ENCODE measurements around the gene HCRTR1.
"Not testable (repeated sequence)": the region's sequence is repeated elsewhere in the genome, so short reads cannot be mapped to it uniquely, and the experiment has no call there.

Gene HCRTR1

DNA sequence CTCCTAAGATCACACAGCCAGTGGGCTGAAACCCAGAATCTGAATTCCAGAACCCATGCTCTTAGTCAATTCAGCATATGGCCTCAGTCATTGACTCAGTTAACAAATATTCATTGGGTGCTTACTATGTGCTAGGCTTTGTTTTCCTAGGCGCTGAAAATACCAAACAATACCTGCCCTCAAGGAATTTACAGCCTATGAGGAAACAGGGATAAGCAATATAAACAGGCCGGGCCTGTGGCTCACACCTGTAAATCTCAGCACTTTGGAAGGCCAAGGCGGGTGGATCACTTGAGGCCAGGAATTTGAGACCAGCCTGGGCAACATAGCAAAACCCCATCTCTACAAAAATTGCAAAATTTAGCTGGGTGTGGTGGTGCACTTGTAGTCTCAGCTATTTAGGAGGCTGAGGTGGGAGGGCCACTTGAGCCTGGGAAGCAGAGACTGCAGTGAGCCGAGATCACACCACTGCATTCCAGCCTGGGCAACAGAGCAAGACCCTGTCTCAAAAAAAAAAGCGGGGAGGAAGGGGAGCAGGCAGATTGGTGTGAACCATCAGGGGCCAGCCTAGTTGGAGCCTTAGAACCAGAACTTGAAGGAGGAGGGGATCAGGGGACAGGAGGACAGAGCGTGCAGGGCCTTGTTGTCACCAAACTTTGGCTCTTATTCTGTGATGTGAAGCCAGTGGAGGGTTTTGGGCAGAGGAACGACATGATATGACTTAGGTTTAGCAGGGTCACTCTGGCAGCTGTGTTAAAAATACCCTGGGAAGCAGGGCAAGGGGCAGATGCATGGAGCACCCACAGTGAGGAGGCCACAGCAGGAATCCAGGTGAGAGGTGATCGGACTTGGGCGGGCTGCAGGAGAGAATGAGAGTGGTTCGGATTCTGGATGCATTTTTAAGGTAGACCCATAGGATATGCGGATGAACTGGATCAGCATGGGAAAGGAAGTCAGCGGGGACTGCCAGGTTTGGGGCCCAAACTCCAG lies 35.4 kb upstream of the HCRTR1 start:
- DNase-seq (ENCODE audit: low spot score), result no peak

- DNase-seq (ENCODE audit: low spot score), result no peak
Observed at GRCh38 chr1:31583082-31583994, 34.2 kb upstream of the HCRTR1 start.

DNA sequence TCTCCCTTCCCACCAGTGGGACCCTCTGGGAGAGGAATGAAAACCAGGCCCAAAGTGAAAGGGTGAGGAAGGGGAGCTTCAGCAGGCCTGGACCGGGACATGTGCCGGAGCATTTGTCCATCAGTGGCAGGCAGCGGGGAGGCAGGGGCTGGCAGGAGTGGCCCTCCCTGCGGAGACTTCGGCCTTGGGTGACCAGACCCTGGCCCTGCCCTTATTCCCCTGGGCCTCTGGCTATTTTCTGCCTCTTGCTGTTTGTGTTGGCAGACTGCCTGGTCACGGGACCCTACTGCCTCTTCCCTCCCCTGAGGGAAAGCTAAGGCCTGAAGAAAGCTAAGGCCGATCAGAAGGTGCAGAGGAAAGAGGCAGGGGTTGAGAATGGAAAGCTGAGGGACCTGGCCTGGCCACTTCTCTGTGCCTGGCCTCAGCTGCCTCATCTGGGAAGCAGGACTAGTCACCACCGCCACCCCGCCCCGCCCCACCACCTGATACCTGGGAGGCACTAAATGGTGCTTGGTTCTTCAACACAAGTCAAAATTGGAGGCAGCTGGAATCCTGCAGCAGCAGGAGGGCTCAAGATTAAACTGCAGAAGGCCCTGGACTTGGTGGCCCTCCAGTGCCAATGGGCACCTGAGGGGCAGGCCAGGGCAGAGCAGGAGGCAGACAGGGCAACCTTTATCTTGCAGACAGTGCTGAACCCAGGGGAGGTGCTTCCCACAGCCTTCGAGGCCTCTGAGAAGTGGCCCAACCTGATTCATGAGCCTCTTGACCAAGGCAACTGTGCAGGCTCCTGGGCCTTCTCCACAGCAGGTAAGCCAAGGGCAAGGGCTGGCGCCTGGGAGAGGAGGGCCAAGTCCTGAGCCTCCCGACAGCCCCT lies 33.3 kb upstream of the HCRTR1 start:
- no peak for DNase-seq (ENCODE audit: low spot score)

DNA sequence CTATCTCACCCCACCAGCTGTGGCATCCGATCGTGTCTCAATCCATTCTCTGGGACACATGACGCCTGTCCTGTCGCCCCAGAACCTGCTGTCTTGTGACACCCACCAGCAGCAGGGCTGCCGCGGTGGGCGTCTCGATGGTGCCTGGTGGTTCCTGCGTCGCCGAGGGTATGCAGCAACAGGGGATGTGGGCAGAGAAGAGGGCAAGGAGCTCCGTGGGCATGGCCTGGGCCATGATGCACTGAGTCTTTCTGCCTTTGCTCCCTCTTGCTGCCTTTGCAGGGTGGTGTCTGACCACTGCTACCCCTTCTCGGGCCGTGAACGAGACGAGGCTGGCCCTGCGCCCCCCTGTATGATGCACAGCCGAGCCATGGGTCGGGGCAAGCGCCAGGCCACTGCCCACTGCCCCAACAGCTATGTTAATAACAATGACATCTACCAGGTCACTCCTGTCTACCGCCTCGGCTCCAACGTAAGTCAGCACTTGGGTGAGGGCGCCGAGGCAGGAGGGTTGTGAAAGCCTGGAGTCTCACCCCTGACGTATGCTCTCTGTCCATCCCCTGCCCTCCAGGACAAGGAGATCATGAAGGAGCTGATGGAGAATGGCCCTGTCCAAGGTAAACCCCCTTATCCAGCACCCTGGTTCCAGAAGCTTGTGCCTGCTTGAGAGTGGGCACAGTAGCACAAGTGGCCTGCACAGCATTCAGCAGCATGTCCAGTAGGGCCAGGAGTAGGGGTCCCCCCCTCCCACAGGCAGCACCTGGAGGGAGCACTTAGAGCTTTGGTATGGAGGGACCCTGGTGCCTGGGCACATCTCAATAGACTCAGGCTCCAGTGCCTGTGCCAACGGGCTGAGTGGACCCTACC lies 32.4 kb upstream of the HCRTR1 start:
- DNase-seq (ENCODE audit: low spot score), result no peak

- DNase-seq (ENCODE audit: low spot score), result no peak
Observed at GRCh38 chr1:31585736-31586365, 31.6 kb upstream of the HCRTR1 start.

GRCh38 chr1:31586376-31587327 lies 30.8 kb upstream of the HCRTR1 start:
- no peak for DNase-seq (ENCODE audit: low spot score)

DNA sequence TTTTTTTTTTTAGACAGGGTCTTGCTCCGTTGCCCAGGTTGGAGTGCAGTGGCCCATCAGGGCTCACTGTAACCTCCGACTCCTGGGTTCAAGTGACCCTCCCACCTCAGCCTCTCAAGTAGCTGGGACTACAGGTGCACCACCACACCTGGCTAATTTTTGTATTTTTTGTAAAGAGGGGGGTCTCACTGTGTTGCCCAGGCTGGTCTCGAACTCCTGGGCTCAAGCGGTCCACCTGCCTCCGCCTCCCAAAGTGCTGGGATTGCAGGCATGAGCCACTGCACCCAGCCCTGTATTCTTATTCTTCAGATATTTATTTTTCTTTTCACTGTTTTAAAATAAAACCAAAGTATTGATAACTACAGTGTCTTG lies 30.2 kb upstream of the HCRTR1 start:
- not testable (repeated sequence) for DNase-seq (ENCODE audit: low spot score)

DNA sequence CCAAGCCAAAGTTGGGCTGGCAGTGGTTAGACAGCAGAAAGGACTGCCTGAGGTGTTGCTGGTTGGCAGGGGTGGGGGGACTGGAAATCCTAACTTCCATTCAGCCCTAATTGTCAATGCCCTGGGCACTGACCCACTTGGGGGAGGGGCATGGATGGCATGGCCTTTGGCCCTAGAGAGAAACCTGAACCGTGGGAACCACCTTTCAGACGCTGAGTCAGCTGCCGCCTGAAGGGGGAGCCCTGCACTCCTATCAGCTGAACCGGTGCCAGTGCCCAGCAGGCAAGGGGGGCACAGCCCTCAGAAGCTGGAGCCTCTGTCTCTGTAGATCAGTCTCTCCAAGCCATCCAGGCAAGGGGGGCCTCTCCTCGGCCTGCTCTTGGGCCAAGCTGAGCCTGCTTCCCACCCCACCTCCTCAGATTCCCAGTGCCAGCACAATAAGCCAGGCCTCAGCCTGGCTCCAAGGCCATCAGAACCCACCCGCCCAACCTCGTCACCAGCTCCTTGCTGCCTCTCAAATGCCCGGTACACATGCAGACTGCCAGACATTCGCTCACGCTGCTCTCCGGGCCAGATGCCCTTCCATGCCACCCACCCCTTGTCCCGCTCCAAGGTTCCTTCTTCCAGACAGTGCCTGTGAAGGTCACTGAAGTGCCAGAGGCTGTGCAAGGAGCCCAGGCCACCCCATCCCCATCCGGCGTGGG lies 29.6 kb upstream of the HCRTR1 start:
- DNase-seq (ENCODE audit: low spot score), result peak; percentile 36

DNA sequence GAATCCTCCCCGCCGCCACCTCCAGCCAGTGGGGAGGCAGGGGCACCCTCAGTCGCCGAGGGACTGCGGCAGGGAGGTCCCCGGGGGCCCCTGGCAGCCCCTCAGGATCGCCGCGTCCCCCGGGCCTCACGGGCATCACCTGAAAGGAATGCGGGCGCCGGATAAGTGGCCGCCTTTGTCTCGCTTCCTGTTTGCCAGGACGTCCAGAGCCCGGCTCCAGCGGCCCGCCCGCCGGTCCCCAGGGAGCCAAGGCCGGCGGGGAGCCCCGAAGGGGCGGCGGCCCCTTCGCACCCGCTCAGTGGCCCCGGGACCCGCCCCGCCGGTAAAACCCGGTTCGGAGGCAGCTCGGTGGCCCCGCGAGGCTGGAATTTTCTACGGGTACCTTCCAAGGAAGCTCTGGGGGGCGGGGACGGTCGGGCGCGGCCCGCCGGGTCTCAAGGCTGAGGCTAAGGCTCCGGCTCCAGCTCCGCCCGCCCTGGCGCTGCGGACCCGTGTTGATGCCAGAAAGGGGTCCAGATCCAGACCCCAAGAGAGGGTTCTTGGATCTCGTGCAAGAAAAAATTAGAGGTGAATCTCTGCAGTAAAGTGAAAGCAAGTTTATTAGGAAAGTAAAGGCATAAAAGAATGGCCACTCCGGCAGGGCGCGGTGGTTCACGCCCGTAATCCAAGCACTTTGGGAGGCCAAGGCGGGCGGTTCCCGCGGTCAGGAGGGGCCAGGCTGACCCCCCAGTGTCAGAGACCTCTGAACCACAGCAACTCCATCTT lies 28.6 kb upstream of the HCRTR1 start:
- DNase-seq (ENCODE audit: low spot score), result no peak

- no peak for DNase-seq (ENCODE audit: low spot score)
Observed at GRCh38 chr1:31591425-31592093, 25.9 kb upstream of the HCRTR1 start.

DNA sequence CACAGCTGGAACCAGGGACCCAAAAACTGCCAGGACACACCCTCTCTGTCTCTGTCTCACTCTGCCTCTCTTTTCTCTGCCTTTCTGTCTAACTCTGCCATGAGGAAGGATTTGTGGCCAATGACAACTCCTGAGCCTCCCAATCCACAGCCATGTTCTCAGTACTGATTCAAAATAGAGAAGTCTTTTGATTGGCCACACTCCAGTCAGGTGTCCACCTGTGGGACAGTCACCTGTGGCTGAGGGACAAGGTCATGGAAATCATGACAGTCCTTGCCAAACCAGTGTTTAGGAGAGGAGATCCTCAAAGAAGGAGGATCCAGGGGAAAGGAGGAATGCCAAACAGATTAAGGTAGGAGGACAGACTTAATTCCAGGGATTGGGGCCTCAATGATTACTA lies 25.4 kb upstream of the HCRTR1 start:
- no peak for DNase-seq (ENCODE audit: low spot score)

DNA sequence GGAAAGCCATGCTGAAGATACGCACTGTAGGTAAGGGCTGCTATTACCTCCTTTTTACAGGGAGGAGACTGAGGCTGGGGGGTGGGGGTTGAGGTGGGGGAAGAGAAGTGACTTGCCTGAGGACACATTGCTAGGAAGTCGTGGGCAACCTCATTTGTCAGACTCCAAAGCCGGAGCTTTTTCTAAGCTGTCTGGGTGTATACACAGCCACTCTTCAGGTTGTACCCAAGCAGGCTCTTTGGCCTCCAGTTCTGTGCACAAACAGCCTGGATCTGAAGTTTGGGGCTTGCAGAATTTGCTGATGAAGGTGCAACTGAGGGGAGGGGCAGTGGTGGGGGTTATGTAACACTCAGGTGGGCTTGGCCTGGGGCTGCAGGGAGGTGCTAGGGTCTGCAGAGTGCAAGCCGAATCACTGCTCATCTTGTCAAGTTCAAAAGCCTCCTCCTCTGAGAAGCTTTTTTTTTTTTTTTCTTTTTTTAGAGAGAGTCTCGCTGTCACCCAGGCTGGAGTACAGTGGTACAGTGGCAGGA lies 24.3 kb upstream of the HCRTR1 start:
- no peak for DNase-seq (ENCODE audit: low spot score)

- DNase-seq (ENCODE audit: low spot score), result peak; percentile 68
Observed at GRCh38 chr1:31593770-31594632, 23.5 kb upstream of the HCRTR1 start.

- DNase-seq (ENCODE audit: low spot score), result no peak
Observed at GRCh38 chr1:31595836-31596736, 21.4 kb upstream of the HCRTR1 start.

DNA sequence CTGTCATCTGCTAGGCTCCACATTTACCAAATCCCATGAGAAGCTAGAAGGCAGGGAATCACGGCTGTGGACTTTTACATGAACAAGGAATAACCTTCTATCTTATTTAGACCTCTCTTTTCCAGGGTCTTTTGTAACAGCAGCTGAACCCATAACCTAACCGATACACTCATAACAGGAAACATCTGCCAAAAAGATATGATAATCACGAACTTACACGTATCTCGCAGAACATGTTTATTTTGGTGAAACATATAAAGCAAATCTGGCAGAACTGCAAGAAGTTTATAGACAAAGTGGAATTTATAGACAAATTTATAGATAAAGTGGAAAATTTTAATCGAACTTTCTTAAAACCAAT lies 20.8 kb upstream of the HCRTR1 start:
- DNase-seq (ENCODE audit: low spot score), result no peak

Data from cerebellar cortex (tissue), 1 donor.